EL (cell line): ENCODE results near the gene NRG2.

ENCODE experiments used
- DNase-seq: peaks from one replicate; pipeline ENCODE4 v3.0.0-alpha.2; 2016

Gene NRG2

DNA sequence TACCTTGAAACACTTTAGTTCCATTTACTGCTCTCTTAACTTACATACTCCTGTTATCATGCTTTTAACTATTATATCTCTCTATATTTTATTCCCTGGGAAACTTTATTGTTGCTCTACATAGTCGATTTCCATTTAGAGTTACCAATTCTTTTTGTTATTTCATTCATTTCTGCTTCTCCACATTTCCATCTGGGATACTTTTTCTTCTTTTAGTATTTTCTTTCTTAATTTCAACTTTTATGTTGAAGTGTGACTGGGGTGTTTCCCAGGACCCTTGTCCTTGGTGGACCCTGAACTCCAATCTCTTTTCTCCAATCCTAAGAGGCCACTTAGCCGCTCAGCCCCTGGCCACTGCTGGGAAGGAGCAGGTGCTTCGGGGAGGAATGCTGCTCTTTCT, 211.5 kb downstream of the NRG2 start:
- DNase-seq: no peak

DNA sequence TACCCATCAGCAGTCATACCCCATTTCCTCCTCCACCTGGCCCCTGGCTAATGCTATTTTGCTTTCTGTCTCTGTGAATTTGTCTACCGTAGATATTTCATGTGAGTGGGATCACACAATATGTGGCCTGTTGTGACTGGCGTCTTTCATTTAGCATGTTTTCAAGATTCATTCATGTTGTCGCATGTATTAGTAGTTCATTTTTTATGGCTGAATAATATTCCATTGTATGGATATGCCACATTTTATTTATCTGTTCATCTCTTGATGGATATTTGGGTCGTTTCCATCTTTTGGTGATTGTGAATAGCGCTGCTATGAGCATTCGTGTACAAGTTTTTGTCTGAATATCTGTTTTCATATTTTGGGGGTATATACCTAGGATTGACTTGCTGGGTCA, 213.6 kb downstream of the NRG2 start:
- DNase-seq: no peak

DNA sequence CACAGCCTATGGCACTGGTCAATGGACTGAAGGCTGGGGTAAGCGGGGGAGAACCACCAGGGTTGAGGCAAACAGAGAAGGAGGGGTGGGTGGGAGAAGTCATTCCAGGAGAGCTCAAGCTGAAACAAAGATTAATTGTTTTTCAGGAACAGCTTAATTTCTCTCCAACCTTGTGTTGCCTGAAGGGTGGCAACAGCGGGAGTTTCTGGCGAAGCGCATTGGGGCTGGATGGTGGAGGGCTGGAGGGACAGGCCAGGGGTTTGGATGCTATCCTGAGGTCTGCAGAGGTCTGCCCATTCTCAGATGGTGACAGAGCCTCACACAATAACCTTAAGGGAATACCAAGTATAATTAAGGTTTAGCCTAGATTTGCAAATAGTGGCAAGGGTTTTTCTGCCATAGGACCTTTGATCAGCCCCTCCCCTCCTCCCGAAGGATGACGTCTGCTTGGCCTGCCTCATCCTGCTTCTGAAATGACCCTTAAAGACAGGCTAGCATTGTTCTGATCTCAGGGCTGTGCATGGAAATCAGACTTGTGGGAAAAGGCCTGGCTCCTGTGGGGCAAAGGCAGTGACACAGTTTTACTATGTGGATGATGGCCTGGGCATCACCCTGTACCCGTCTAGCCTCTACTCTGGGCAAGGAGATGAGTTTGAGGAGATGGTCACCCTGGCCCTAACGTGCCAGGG, 214.7 kb downstream of the NRG2 start:
- DNase-seq: no peak

DNA sequence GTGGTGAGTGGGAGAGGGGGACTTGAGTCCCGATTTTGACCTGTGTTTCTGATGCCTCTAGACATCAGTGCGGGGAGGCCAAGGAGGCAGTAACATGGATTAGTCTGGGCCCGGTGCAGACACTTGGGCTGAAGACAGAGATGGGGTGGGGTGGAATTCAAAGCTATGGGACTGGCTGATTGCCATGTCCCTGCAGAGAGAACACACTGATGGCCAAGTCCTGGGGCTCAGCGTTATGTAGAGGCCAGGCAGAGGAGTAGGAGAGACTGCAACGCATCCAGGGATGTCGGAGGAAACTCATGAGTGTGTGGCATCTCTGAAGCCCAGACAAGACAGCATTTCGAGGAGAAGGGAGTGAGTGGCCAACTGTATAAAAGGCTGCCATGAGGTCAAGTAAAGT, 217.4 kb downstream of the NRG2 start:
- no peak for DNase-seq

DNA sequence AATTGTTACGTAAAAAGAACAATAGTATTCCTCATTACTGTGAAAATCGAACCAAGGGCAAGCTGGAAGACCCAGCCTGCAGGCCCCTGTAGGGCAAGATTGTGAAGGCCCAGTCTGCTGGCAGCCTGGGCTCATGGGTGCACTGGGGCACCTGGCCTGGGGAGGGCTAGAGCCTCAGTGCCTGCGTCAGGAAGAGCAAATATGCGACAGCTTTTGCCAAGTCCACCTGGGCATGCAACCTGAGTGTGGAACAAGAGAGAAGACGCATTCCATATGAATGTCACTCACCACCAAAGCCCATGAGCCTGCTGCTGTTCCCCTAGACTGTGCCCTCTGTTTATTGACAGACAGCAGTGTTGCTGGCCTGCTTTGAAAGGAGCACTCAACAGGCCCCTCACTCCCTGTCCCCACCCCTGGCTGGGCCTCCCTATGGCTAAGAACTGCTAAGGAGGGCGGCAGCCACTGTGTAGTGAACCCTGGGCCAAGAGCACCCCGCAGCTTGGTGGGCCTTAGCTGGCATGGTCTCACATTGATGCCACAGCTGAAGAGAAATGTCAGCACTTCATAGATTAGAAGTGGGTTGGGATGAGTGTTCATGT, 219.2 kb downstream of the NRG2 start:
- DNase-seq: no peak

DNA sequence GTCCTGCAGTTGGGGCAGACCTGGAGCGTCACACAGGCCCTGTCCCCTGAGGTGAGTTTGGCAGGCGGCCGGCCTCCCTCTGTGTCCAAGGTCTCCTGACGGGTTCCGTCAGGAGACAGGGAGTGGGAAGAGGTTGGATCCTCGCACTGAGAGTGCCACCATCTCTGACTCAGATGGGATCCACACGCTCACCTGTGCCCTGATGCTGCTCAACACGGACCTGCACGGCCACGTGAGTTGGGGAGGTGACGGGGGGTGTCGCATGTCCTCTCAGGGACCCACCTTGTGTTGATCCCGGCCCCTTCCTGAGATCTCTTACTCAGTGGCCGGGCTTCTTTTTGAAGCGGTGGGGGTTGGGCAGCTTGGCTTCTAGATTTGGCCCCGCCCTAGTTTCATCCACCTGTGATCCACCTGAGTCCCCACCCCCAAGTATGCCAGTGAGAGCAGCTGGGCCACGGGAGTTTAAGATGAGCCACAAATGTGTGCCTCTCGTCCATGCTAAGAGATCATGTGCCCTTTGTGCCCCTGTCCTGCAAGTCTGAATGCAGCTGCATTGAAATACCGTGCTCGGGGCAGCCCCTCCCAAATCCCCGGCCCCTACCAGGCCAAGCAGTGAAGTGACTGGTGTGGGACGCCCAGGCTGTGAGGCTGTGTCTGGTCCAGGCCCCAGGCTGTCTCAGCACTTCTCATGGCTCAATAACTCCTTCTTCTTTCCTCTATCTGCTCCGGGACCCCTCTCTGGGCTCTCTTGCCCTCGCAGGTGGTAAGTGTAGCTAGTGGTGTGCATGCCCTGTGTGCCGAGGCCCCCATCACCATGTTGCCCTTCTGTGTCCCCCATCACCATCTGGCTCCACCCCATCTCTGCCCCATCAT, 220.3 kb downstream of the NRG2 start:
- DNase-seq: no peak

DNA sequence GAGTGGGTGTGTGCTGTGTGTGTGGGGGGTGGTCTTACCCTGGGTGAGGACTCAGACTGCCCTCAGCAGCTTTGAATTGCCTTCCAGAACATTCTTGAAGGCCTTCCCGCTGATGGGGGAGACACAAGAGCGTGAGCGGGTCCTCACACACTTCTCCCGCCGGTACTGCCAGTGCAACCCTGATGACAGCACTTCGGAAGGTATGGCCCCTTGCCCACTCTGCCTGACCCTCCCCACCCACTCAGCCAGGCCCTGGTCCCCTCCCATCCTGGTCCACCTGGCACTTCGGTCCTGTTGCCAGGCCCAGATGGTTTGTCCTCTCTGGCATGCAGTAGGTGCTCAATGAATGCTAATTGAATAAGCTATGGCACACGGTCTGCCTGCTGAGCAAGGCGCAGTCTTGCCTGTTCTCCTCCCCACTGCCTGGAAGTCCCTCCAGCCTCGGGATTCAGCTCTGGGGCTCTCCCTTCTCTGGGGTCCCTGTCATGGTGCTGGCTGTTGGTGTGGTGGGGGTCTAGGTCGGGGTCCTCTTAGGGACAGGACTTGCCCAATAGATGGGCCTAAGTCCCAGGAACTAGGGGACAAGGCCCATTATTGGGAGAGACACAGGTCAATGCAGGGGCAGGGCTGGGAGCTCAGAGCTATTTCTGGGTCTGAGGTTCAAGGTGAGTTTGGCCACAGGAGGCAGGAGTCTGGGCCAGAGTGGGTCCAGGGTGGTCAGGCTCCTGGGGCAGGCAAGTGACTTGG, 221.1 kb downstream of the NRG2 start:
- no peak for DNase-seq

DNA sequence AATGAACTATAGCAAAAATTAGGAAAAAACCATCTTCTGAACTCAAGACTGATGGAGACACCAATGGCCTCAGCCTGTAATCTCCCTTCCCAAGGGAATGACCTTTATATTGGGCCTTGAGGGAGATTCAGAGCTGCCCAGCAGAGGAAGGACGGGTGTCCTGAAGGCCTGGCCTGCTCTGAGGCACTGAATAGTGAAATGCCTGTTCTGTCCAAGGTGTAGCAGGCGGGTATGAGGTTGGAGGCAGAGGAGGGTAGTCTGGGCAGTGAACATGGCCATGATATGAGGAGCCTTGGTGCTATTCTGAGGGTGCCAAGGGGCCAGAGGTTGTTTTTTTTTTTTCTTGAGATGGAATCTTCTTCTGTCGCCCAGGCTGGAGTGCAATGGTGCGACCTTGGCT, 222.5 kb downstream of the NRG2 start:
- no peak for DNase-seq

DNA sequence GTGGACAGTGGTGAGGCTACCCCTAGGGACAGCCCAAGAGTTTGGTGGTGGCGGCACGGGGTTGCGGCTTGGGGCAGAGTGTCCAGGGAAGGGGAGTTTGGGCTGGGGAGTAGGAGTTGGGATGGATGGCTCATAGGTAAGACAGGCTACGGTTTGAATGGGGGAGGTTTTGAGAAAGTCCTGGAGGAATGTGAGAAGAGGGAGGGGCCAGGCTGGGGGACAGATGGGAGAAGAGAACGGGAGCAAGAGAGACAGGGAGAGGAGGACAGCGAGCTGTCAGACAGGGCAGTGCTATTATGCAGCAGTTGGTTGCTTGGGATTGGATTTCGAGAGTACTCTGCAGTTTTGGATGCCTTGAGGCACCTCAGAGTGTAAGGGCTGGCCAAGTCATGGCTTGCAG, 223.0 kb downstream of the NRG2 start:
- DNase-seq: no peak

DNA sequence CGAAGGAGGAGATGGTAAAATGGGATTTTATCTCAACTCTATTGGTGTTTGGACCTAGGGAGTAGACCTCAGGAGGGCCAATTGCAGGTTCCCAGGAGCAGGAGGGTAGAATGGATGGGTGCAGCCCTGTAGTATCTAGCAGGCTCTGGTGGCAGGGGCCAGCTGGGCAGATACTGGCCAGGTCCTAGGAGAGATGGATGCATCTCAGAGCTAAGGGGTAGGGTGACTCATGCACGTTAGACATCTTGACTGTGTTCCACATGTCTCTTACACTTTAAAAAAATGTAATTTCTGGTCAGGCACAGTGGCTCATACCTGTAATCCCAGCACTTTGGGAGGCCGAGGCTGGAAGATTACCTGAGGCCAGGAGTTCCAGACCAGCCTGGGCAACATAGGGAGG, 225.1 kb downstream of the NRG2 start:
- no peak for DNase-seq

DNA sequence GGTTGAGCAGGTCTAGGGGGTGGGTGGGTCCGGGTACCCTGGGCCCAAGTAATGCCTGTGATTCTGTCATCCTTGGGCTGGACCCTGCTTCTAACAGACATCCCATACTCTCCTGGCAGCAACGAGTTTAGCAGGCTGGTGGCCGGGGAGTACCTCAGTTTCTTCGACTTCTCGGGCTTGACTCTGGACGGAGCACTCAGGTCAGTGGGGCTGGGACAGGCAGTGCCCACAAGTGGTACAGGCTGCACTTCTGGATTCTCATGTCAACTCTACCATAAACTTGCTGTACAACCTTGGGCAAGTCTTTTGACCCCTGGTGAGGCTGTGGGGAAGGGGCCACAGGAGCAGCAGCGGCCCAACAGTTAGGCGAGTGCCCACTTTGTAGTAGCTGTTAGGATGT, 225.7 kb downstream of the NRG2 start:
- DNase-seq: no peak

DNA sequence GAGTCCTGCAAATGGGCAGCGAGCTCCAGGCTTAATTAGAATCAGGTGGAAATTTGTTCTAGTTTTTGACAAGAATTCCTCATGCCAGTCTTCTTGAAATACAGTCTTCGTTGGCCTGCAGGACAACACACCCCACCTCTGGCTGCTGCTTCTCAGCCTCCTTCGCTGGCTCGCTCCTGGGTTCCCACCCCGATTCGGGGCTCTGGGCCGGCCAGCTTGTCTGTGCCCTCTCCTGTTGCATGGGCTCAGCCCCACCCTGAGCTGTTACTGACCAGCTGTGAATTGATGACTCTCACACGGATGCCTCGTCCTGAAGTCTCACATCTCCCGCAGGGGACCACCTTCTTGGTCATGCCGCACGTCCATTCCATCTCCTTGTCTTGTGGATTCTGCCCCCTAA, 226.5 kb downstream of the NRG2 start:
- DNase-seq: no peak

DNA sequence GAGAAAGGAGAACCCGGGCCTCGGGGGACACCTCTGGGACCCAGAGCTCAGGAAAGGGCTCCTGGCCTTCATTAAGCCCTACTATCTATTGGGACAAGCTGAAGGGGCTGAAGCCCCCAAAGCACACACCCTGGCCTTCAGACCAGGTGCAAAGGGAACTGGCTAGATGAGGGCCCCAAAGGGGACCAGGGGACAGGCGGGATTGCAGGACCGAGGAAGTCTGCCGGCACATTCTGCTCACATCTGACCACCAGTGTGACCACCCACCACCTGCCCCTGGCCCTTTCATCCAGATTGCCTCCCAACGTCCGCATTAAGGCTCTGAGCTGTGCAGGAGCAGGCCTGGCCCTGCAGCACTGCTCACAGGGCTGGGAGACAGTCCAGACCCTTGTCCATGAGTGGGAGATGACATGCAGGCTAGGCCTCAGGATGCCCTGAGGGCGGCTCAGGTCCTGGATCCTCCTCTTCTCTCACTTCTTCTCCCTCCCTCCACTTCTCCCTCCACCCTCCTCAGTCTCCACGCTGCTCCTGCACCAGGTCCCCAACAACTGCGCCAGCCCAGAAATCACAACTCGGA, 228.3 kb downstream of the NRG2 start:
- no peak for DNase-seq

DNA sequence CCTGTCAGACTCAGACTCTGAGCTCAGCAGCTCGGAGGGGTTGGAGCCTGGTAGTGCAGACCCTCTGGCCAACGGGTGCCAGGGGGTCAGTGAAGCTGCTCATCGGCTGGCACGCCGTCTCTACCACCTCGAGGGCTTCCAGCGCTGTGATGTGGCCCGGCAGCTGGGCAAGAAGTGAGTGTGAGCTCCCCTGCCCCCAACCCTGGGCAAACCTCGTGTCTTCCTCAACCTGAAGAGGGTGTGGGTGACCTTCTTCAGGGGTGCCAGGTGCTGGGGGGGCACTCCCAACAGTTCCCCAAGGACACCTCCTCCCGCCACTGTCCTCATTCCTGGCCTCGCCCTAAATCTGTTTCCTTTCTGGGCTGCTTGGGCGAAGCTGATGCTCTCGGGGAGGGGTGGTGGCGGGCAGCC, 228.9 kb downstream of the NRG2 start:
- DNase-seq: no peak

DNA sequence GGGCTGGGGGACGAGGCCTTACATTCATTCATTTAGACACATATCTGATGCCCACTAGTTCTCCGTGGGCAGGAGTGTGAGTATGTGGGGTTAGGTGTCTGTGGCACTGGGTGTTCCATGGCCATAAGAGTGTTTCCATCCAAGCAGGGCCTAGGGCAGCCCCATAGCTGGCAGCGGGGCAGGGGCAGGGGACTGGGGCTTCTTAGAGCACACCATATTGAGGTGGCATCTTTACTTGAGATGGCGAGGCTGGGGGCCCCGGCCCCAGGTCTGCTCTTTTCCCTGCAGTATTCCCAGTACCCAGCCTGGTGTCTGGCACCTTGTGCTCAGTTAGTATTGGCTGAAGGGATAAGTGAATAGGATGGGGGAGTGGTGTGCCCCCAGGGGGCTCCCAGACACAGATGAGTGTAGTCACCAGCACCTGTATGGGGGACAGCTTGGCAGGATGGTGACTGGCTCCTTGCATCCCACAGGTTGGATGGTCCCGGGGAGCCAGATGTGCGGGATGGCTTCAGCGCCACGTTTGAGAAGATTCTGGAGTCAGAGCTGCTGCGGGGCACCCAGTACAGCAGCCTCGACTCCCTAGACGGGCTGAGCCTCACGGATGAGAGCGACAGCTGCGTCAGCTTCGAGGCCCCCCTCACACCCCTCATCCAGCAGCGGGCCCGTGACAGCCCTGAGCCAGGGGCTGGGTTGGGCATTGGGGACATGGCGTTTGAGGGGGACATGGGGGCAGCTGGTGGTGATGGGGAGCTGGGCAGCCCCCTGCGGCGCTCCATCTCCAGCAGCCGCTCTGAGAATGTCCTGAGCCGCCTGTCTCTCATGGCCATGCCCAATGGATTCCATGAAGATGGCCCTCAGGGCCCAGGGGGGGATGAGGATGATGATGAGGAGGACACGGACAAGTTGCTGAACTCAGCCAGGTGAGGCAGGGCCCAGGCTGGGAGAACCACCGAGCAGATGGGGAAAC, 230.0 kb downstream of the NRG2 start:
- DNase-seq: no peak

DNA sequence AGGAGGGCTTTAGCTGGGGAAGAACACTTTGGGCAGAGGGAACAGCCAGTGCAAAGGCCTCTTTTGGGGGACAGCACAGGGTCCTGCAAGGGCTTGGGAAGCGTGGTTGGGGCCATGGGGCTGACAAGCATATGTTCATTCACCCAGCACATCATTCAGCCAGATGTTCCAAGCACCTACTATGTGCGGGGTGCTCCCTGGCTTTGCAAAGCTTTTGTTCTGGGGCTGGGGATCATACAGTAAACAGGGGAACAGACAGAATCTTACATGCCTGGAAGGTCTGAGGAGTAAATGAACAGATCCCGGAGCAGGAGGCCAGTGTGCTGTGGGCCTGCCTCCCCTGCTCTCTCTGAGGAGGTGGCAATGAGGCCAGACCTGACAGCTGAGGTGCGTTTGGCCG, 230.8 kb downstream of the NRG2 start:
- no peak for DNase-seq

DNA sequence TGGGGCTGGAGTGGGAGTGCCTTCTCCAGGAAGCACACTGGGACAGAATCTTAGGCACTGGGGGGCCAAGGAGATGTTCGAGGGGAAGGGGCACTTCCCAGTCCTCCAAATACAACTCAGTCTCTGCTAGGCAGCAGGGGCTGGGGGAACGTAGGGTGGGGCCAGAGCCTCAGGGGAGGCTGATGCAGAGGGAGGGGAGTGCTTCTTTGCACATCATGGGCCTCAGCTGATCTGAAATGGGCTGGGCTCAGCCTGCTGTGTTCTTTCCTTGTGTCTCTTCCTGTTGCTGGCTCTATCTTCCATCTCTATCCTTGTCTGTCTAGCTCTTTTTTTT, 231.9 kb downstream of the NRG2 start:
- no peak for DNase-seq

DNA sequence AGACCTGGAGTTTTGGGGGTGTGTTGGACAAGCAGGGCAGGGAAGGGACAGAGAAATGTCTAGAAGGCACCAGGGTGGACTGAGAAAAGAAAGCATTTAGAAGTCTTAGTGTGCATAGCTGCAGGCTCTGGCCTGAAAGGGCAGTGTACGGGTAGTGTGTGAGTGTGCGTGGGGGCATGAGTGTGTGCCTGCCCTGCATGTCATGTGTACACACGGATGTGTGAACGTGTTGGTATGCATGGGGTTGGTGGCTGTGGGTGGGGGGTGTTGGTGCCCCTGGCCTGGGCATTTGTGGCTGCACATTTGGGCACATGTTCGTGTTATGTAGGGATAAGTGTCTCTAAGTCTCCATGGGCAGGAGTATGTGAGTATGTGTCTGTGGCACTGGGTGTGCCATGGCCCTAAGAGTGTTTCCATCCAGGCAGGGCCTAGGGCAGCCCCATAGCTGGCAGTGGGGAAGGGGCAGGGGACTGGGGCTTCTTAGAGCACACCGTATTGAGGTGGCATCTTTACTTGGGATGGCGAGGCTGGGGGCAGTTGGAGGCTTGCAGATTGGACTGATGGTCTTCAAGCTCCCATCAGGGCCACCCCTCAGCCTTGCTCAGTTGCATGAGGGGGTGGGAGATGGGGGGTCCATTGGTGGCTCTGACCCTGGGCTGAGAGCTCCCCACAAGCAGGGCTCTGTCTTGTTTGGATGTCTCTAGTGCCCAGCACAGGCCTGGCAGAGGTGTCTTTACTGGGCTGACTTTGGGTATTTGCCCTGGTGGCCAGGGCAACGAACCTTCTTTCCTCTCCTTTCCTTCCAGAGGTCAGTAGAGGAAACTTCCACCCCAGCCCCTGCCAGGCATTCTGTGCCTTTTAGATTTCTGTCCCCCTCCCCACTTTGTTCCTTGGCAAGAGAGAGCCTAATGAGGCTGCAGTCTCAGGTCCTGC, 232.5 kb downstream of the NRG2 start:
- DNase-seq: no peak

DNA sequence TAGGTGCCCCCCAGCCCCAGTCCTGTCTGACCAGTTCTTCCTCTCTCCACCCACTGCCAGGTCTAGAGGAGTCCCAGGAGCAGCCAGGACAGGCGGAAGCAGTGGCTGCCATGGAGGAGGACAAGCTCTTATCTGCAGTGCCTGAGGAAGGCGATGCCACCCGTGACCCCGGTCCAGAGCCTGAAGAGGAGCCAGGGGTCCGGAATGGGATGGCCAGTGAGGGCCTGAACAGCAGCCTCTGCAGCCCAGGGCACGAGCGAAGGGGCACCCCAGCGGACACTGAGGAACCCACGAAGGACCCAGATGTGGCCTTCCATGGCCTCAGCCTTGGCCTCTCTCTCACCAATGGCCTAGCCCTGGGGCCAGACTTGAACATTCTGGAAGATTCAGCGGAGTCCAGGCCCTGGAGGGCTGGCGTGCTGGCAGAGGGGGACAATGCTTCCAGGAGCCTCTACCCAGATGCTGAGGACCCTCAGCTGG, 233.7 kb downstream of the NRG2 start:
- no peak for DNase-seq

DNA sequence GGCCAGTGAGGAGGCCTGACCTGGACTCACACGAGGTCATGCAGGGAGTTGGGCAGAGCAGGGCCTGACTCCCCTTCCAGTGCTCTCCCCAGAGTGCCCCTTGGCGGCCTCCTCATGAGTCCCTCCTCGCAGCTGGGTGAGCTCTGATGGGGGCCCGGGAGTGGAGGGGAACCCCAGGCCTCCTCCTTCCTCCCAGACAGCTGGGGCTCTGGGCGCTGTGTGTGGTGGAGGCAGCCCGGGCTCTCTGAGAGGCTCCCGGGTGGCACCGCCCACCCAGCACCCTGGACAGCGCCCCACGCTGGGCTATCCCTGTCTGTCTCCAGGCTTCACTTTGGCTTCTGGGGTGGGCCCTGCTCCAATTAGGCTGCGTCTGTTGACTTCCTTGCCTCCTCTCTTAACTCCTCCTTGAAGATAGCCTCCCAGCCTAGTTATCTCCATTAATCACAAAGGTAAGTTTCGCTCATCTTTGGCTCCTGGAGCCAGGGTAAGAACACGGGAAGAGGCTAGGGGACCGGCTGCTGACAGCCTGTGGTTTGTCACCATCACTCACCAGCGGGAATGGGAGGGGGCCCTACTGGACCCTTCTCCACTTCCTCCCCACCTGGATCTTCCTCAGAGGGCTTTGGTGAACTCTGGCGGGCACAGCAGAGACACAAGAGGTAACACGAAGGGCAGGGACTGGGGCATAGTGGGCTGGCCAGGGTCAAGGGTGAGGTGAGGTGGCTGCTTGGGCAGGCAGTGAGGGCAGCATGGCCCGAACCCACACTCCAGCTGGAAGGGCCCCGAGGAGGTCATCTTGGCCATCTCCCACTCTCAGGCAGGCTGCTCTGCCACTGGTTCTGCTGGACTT, 234.4 kb downstream of the NRG2 start:
- DNase-seq: peak; percentile 26
